IMR-90 (cell line): ENCODE measurements around the gene PTPN11.

Source experiments
- CHD1 ChIP-seq: IDR thresholded peaks from 2 replicates; pipeline ENCODE4 v1.6.1; 2012; ENCODE audit warnings: low read depth, low read length, improper control_type of control experiment
- CTCF ChIP-seq: conservative IDR thresholded peaks from 2 replicates; pipeline ENCODE4 v1.5.1; 2012; ENCODE audit warnings: mild to moderate bottlenecking, low read depth, low read length, improper control_type of control experiment
- MXI1 ChIP-seq: IDR thresholded peaks from 2 replicates; pipeline ENCODE4 v1.6.1; 2012; ENCODE audit warnings: low read depth, mild to moderate bottlenecking, low read length, moderate library complexity, borderline replicate concordance
- POLR2A ChIP-seq: IDR thresholded peaks from 2 replicates; pipeline ENCODE4 v1.6.1; 2012; ENCODE audit warnings: mild to moderate bottlenecking, low read depth, low read length
- RFX5 ChIP-seq: IDR thresholded peaks from 2 replicates; pipeline ENCODE4 v1.8.0; 2012; ENCODE audit warnings: low read depth, mild to moderate bottlenecking, low read length, moderate library complexity
- SMC3 ChIP-seq: fragments of 150-350 bp; IDR thresholded peaks from 2 replicates; pipeline ENCODE4 v1.6.1; 2016; ENCODE audit warnings: low read depth, mild to moderate bottlenecking, antibody characterized with exemption, low read length, moderate library complexity

- no peak for TF ChIP-seq CTCF
- TF ChIP-seq CHD1: no peak
- no peak for TF ChIP-seq MXI1
- no peak for TF ChIP-seq RFX5
- TF ChIP-seq POLR2A: no peak
- no peak for TF ChIP-seq SMC3
Measured at GRCh38 chr12:112409906-112410244, 8.9 kb upstream of the PTPN11 start.
